GM10266 (cell line): Measurements from ENCODE around the gene CAT.

Experiments
- DNase-seq: peaks from one replicate; pipeline ENCODE4 v3.0.0; 2012; ENCODE audit errors: extremely low spot score
- TF ChIP-seq, protein P1 (sequence below): IDR thresholded peaks from 2 replicates; pipeline ENCODE4 v1.5.1; 2012; ENCODE audit warnings: mild to moderate bottlenecking, low read depth; ENCODE audit not compliant: control insufficient read depth, insufficient read depth; ENCODE audit errors: missing control alignments

The CAT gene

GRCh38 chr11:34404280-34404679 is 34.5 kb upstream of the CAT start:
- TF ChIP-seq, protein P1, sequence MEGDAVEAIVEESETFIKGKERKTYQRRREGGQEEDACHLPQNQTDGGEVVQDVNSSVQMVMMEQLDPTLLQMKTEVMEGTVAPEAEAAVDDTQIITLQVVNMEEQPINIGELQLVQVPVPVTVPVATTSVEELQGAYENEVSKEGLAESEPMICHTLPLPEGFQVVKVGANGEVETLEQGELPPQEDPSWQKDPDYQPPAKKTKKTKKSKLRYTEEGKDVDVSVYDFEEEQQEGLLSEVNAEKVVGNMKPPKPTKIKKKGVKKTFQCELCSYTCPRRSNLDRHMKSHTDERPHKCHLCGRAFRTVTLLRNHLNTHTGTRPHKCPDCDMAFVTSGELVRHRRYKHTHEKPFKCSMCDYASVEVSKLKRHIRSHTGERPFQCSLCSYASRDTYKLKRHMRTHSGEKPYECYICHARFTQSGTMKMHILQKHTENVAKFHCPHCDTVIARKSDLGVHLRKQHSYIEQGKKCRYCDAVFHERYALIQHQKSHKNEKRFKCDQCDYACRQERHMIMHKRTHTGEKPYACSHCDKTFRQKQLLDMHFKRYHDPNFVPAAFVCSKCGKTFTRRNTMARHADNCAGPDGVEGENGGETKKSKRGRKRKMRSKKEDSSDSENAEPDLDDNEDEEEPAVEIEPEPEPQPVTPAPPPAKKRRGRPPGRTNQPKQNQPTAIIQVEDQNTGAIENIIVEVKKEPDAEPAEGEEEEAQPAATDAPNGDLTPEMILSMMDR: no peak

GRCh38 chr11:34405079-34405858 is 33.5 kb upstream of the CAT start:
- DNase-seq: no peak
- TF ChIP-seq, protein P1: no peak

More at GRCh38 chr11:34404280-34404679, 34.5 kb upstream of the CAT start:
- DNase-seq: no peak

DNA sequence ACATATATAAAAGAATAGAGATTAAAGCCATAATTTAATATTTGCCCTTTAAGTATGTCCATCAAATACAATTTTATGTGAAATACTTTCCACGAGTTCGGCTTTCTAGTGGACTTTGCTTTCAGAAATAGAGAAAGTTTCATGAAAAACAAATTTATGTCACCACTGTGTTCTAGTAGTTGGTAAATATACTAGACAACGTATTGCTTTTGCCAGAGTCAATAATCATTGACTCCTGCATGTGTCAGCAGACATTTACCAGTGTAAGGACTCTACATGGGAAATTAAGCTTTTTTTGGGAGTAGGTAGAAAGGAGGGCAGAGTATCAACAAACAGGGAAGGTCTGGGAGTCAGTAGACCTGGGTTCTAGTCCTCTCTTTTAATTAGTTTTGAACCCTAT is 32.3 kb upstream of the CAT start:
- no peak for DNase-seq
- TF ChIP-seq, protein P1: no peak

- TF ChIP-seq, protein P1: no peak
- no peak for DNase-seq
Measured at GRCh38 chr11:34407121-34407813, 31.5 kb upstream of the CAT start.

GRCh38 chr11:34408580-34409172 is 30.1 kb upstream of the CAT start:
- DNase-seq: no peak
- TF ChIP-seq, protein P1: no peak

GRCh38 chr11:34411111-34411510 is 27.6 kb upstream of the CAT start:
- TF ChIP-seq, protein P1: no peak
- no peak for DNase-seq

GRCh38 chr11:34411791-34412190 is 26.9 kb upstream of the CAT start:
- no peak for DNase-seq
- TF ChIP-seq, protein P1: no peak
